8988T (cell line): ENCODE measurements around the gene BUD13.
"Not testable (repeated sequence)": the region's sequence is repeated elsewhere in the genome, so short reads cannot be mapped to it uniquely, and the experiment has no call there.

Experiments used
- DNase-seq: peaks from one replicate; pipeline ENCODE4 v3.0.0; 2011

The BUD13 gene

DNA sequence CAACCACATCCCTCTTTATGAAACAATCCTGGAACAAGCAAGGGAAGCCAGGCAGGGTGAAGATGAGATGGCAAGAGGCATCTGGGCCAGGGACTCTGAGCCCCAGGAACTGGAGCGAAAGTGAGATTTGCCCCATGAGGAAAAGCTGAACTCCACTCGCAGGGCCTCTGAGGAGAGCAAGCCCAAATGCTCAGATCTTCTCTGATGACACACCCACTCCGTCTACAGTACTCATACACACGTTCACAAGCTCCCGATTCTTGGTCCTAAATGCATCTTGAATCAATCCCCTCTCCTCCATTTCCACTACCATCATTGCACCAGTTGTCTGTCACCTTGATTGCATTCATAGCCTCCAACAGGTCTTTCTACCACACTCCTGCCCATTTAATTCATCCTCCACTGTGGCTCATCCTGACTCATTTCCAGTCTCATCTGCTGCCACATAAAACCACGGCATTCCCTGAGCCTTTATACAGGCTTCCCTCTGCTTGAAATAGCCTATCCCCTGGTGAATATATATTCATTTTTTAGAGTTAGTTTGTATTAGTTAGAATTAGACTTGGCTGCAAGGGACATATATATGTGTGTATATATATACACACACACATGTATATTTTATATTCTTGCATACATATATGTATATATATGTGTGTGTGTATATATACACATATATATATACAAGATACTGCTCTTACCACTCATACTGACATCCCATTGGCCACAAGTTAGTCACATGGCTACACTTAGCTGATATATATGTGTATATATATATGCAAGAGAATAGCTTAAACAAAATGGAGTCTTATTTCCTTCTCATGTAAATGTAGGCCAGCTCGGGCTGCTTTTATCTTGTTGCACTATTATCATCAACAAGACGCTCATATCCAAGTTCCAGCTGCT is 20.3 kb upstream of the BUD13 start:
- DNase-seq: peak; percentile 62

DNA sequence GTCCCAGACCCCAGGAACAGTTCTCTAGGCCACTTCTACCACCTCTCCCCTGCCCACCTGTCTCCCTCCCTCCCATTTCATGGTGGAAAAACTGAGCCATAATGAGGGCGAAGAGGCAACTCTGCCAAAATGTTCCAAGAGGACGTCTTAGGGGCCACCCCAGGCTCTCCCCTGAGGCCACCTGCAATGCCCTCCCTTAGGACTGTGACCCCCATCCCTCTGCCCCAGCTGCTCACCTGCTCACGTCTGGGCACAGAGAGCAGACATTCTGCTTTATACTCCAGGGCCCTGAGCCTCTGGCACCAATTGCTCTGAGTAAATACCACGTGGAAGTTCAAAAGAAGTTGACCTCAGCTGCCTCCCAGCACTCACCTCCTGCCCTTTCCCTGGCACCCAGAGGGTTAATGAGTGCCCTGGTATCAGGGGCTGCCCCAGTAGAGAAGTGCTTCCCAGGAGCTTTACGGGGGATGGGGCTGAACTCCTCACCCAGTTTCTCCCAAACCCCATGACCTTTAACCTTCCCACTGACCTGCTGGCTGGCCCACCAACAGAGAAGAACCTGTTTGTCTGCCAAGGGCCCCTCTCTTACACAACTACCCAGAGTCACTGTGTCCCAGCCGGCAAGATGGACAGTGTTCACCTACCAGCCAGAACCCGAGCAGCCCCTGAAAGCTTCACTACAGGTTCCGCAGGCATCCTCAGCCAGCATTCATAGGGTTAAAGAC is 19.5 kb upstream of the BUD13 start:
- DNase-seq: no peak

DNA sequence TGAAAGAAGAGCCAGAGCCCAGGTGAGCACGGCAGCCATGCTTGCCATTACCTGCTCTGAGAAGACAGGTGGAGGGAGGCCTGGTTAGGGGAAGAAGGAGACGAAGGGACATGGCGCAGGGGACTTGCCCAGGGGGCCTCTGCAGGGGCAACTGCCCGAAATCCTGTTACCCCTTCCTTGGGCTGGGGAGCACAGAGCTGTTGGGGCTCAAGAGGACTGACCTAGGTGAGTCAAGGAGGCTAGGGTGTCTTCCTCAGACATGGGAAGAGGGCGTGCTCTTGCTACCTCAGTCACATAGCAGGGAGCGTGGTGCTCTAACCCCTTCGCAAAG is 19.0 kb upstream of the BUD13 start, which contains the start of gene APOA5:
TSS of gene APOA5 (minus strand) at position 67 of the 331 bp plus-strand sequence. CDS start at position 48, 19 bp downstream.
- no peak for DNase-seq

DNA sequence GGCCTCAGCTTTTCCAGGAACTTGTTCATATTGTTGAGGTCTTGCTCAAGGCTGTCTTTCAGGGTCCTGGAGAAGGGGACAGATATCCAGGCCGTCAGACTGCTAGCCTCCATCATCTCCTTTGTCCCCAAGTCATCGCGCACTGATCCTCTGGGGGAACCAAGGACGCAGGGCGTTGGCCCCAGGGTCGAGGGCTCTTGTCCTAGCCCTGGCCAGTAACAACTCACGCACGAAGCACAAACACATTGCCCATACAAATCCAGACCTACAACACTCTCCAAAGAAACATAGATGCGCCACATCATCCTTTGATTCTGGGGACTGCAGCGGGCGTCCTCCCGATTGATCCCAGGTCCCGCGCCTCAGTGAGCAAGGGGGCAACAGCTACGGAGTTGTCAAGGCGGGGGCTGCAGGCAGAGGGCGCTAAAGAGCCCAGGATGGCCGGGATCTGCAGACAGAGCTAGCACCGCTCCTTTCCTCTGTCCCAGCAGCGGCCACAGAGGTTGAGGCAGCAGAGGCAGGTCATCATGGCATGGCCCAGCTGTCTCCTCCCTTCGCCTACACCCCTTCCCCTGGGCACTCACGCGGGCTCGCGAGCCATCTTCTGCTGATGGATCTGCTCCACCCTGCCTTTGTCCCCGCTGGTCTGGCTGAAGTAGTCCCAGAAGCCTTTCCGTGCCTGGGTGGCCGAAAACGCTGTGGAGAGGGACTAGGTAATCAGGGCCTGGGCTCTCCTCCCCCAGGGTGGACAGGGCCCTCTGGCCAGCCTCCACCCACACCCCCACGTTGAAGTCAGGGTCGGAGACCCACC is 18.4 kb upstream of the BUD13 start:
- peak; percentile 96 for DNase-seq

DNA sequence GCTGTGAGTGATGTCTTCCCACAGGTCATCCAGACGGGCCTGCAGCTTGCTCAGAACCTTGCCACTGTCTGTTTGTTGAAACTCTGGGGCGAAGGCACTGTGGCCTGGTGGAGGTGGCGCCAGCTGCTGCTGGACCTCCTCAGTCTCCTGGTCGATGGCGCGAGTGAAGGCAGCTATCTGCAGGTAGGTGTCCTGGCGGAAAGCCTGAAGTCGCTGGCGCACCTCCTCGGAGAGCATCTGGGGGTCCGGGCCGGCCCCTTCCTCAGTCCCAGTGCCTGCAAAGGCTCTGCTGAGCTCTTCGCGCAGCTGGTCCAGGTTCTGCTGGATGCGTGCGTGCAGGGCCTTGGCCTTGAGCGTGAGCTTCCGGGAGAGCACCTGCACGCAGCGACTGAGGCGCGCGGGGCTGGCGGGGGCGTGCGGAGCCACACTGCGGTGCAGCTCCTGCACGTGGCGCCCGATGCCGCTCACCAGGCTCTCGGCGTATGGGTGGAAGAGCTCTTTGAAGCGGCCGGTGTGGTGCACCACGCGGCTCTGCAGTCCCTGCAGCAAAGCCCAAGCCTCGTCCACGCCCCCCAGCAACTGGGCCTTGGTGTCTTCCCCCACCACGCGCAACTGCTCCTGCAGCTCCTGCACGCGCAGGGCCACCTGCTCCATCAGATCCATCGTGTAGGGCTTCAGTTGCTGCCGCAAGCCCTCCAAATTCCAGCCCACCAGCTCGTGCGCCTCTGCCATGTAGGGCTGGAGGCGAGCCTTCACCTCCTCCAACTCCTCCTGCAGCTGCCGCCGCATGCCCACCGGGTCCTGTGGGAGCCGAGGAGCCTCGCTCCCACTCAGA is 17.6 kb upstream of the BUD13 start:
- no peak for DNase-seq

DNA sequence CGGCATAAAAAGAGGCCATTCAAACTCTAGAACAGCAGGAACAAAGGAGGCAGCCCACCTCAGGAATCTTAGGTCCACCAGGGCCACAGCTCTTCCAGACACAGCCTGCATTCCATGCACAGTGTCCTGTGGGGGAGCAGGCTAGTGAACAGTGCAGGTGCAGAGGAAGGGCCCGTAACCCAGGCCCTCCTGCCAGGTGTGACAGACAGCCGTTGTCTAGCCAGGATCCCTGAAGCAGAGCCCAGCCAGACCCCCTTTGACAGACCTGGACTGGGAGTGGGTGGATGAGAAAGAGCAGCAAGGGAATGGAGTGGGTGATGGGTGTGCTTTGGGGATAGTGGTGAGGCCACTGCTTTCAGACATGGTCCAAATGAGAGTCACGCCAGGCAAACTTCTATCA is 16.2 kb upstream of the BUD13 start:
- no peak for DNase-seq

DNA sequence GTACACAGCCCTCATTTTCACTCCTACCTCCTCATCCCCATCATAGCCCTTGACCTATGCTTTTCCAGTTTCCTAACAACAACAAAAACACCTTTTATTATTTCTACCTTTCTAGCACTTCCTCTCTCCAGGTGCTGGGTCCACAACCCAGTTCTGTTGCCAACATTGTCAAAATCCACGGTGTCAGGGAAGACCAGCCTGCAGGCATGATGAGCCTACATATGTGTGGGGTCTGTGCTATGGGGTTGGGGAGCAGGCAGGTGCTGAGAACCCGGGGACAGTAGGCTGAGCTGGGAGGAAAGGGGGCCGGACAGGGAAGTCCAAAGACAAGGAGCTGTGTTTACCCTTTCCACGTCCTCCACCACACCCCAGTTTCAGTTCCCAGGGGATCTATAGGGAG is 15.7 kb upstream of the BUD13 start:
- DNase-seq: no peak

DNA sequence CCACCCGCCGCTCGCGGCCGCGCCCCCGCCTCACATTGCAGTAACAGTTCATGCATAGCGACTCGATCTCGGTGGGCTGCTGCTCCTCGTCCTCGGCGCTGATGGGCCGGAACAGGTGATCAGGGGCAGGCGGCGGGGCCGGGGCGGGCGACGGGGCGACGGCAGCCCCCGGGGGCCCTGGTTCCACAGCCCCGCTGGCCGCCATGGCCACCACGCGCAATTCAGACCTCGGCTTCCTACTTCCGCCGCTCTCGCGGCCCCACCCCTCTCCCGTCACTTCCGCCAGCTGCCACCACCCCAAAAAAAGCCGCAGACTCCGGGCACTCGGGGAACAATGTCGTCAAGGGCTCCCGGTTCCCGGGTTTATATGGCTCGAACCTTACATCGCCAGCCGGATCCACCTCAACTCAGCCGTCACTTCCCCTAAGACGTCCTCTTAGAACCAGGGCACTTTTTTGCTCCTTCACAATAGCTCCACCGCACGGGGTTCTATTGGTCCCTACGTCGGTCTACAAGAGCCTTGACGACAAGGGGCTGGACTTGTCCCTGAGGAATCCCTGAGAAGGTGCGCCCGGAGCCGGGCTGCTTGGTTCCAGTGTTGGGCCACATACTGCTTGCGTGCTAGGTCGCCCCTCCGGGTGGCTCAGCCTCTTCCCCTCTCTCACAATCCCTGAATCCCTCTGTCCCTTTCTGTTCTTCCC is 15.1 kb upstream of the BUD13 start, which contains the start of gene ZPR1:
TSS of gene ZPR1 (minus strand) at position 238 of the 701 bp plus-strand sequence. CDS start at position 205, 33 bp downstream.
- DNase-seq: peak; percentile 91

DNA sequence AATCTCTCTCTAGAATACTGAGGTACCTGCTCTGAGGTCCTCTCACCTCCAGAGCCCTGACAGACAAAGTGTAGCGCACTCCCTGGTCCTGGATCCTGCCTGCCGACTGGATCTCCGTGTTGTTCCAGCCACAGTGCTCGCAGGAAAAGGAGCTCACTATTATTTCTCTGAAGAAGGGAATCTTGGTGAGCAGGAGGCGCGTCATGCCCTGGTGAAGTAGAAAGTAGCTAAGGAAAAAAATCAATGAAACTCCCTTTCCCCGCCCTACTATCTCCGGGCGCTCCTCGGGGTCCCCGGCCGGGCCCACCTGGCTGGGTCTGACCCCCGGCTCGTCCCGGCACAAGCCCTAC is 14.6 kb upstream of the BUD13 start:
- DNase-seq: no peak

DNA sequence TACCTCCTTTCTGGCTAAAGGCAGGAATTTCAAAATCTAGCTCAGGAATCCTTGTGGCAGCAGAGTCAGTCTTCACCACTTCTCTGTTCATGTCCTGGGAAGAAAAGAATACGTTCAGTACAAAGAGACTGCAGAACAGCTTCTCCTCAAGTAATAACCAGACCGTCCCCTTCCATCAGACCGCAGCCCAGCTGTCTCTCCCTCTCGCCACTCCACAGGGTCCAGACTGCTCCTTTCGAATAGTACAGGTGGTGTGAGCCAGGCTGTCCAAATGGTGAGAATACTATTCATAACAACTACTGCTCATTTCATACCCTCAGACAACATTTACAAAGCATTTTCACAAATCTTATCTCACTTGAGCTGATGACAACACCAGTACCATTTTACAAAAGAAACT is 14.2 kb upstream of the BUD13 start:
- DNase-seq: no peak

DNA sequence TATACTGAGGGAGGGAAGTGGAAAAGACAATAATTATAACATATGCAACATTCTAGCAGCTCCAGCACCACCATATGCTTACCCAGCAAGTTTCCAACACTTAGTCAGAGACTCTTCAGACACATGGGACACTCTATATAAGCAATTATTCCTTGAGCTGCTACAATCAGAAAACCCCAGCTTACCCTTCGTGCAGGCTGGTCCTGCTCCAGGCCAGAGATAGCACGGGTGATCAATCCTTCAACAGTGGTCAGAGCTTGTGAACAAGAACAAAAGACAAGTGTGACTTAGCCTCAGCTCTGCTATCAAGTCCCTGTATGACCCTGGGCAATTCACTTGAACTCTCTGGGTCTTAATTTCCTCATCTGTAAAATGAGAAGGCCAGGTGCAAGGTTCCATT is 13.5 kb upstream of the BUD13 start:
- DNase-seq: no peak

DNA sequence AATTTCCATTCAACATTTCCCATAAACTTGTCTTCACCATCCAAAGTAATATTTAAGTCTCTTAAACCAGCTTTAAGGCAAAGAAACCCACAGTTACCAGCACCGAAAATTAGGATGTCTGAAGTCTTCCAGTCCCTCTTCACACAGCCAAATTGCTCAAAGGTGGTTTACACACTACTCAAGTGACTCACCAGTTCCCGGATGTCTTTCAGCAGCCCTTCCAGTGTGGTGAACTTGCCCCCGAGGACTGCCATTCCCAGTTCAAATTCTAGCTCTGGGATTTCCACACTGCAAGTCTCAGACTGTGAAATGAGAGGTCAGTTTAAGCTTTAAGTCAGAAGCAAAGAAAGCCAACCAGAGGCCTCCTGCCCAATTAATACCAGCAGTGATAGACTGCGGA is 9.9 kb upstream of the BUD13 start:
- DNase-seq: peak; percentile 24

DNA sequence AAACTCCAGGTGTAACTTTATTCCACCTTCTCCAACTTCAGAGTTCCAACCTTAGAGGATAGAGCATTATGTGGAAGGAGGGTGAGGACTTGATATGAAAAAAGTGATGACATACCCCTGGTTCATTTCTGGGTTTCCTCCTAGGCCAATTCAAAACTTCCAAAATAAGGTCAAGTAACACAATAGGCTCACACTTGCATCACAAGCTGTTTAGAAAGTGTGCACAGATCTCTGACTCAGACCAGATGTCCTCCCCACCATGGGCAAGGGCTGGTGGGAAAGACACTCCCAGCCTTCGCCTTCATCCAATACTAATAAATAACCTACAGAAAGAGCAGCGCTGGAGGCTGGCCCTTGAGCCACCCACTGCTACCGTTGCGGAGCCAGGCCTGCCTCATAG is 5.8 kb upstream of the BUD13 start:
- no peak for DNase-seq

DNA sequence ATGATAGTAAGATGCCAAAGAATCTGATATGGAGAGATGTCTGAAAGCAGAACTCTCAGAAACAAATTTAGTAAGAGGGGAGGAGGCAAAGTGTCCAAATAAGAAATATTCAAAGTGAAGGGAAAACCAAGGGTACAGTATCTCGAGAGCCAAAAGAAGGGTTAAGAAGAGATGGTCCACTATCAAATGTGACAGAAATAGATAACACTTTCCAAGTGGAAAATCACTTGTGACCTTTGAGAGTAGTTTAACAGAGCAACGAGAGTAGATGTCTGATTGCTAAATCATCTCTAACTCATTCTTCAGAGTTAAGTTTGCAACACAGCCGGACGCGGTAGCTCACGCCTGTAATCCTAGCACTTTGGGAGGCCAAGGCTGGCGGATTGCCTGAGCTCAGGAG is 4.3 kb upstream of the BUD13 start:
- no peak for DNase-seq

DNA sequence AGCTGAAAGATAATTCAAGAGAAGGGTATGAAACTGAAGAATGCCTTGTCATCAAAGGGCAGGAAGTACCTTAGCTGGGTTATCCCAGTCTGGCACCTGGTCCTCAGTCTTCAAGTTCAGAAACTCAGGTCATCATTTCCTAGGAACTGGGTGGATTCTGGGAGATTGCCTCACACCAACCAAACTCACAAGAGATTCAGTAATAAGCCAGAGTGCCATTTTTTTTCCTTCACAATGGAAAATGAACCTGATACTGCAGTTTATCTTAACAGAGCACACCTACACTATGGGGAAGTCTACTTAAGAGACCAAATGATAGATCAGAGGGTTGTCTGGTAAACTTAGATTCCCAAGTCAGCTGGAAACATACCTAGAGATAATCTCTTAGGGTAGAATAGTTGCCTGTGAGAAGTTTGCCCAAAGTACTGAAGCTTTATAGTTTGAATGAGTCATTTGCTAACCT is 3.8 kb upstream of the BUD13 start:
- DNase-seq: no peak

DNA sequence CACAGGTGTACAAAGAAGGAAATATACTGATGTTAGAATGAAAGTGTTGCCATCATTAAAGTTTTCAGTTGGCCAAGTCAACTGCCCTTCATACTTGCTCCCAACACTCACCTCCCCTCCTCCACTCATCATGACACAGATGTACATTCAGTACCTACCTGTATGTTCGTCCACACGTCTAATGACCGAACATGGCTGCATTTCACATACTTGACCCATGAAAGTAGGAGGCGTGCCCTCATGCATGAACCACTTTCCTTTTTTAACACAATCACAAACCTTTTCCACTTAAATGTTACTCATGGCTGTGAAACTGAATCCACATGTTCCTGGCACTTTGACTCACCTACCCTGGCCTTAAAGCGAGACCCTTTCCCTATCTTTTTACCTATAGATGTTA is 3.2 kb upstream of the BUD13 start:
- no peak for DNase-seq

DNA sequence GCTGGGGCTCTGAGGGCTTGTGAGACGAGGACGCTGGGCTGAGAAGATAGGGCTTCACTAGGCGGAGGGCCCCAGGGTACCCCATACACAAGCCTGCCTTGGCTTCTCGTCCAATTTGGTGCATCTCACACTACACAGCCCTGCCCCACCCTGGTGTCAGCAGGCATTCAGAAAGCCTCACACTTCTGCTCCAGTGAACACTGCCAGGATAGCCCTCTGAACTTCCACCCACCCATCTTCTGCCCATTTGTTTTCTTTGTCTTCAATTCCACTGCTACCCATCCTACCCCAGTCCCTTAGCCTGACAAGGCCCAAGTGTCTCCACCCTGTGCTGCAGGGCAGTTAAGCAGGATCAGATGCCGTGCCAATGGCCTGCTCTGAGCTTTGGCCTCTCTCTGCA is 1.9 kb upstream of the BUD13 start:
- DNase-seq: no peak

DNA sequence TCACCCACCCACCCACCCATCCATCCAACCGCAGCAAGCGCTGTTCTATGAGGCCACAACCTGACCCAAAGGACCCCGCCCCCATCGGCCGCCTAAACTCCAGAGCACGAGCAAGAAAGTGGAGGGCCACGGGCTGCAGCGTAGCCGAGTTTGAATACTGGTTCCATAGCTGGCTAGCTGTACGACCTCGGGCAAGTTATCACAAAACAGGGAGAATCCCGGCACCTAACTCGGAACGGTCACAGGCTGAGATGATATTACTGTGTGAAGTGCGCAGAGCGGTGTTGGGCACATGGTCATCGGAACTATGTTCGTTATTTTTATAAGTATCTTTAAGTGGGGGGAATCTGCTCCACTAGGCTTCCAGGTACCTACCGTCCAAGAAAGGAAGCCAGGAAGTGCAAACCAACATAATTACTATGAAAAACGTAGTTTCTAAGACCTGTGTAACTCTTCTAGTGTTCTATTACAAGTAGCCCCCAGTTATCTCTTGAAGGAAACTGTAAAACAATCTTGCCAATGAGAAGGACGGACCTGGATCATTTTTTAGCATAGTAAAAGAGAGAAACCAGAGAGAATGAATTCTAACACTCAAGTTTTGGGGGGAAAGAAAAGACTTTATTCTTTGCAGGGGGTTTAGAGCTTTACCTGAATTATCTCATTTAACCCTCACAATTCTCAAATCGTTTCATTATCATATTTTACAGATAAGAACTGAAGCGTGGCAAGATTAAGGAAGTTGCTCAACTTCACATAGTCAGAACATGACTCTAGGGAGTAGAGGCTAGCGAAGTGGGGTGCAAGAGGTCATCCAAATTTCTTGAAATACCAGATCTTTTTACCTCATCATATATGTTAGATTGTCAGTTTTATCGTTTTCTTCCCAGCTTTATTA is 663 bp upstream of the BUD13 start:
- DNase-seq: no peak

DNA sequence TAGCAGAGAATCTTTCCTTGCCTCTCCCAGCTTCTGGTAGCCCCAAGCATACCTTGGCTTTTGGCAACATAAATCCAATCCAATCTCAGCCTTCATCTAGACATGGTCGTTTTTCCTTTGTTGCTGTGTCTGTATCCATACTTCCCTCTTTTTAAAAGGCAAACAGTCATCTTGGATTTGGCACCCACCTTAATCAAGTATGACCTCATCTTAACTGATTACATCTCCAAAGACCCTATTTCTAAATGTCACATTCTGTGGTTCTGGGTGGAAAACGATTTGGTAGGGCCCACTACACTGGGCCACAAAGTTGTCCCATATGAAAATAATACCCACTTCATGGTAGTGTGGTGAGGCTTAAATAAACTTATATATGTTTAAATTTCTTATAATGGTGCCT is 852 bp downstream of the BUD13 start:
- no peak for DNase-seq

DNA sequence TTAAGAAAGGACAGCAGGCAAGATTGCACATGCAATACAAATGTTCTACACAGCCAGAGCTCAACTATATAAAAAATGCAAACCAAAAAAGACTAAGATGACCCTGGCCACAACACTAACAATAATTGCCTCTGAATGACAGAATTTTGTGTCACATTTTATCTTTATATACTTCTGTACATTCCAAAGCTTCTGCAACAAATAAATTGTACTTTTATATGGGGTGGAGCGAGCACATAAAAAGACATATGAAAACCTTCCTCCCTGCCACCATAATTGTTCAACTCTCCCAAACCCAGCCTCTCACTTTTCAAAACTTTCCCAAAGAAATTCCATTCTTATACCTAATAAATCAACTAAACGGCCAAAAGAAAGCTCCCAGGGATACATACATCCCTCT is 10.7 kb downstream of the BUD13 start:
- DNase-seq: no peak

DNA sequence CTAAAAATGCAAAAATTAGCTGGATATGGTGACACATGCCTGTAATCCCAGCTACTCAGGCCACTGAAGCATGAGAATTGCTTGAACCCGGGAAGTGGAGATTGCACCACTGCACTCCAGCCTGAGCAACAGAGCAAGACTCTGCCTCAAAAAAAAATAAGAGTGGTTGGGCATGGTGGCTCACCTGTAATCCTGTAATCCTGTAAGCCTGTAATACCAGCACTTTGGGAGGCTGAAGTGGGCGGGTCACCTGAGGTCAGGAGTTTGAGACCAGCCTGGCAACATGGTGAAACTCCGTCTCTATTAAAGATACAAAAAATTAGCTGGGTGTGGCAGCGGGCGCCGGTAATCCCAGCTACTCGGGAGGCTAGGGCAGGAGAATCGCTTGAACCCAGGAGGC is 16.7 kb downstream of the BUD13 start:
- not testable (repeated sequence) for DNase-seq
